Muscle of leg (tissue), 11 donors: Measurements from ENCODE around the gene KIAA1958. TPM values are rescaled to one million over a fixed set of nuclear protein-coding genes. Genes with fewer than 3 reads are reported as not detected.

Experiments used
- DNase-seq: peaks from one replicate; pipeline ENCODE4 v3.0.0; 2013
- H3K27ac ChIP-seq: one replicate; pipeline ENCODE4 v1.5.1; 2013; ENCODE audit warnings: mild to moderate bottlenecking, low read length, control low read depth
- H3K27me3 ChIP-seq: one replicate; pipeline ENCODE4 v1.6.1; 2013; ENCODE audit warnings: low read length; ENCODE audit not compliant: control insufficient read depth, insufficient read depth
- H3K36me3 ChIP-seq: one replicate; pipeline ENCODE4 v1.6.1; 2013; ENCODE audit warnings: low read length; ENCODE audit not compliant: control insufficient read depth, insufficient read depth
- H3K4me1 ChIP-seq: one replicate; pipeline ENCODE4 v1.6.1; 2013; ENCODE audit warnings: low read length; ENCODE audit not compliant: control insufficient read depth, insufficient read depth
- H3K4me3 ChIP-seq: one replicate; pipeline ENCODE4 v1.5.1; 2013; ENCODE audit warnings: low read length, control low read depth
- H3K9me3 ChIP-seq: replicated peaks from 2 replicates; pipeline ENCODE4 v1.6.1; 2013; ENCODE audit warnings: low read depth, low read length; ENCODE audit not compliant: control insufficient read depth
- WGBS: methylation state at CpG from one replicate; pipeline ENCODE4 v1.1.5; 2013; ENCODE audit warnings: missing lambda C conversion rate; ENCODE audit not compliant: insufficient coverage; 5-methylcytosine and 5-hydroxymethylcytosine counted together
- polyA plus RNA-seq, 8 donors: library from polyadenylated mRNA; unstranded; fragments of 120-200 nt; gene quantifications; one replicate each; pipeline versions ENCODE4 v1.2.1 to v1.2.3, GENCODE V29; 2013; ENCODE audit warnings: inconsistent platforms in 1 of 8, low replicate concordance in 1 of 8; ENCODE audit not compliant: insufficient read length in 8 of 8, insufficient read depth in 1 of 8
- total RNA-seq: library from RNA; stranded (reverse); fragments of 120-200 nt; gene quantifications from one replicate; pipeline ENCODE4 v1.2.4, GENCODE V29; 2013

KIAA1958 gene
- total and polyA plus RNA-seq, 9 donors, result 2.1 to 4.9 (median 3.3) TPM

DNA sequence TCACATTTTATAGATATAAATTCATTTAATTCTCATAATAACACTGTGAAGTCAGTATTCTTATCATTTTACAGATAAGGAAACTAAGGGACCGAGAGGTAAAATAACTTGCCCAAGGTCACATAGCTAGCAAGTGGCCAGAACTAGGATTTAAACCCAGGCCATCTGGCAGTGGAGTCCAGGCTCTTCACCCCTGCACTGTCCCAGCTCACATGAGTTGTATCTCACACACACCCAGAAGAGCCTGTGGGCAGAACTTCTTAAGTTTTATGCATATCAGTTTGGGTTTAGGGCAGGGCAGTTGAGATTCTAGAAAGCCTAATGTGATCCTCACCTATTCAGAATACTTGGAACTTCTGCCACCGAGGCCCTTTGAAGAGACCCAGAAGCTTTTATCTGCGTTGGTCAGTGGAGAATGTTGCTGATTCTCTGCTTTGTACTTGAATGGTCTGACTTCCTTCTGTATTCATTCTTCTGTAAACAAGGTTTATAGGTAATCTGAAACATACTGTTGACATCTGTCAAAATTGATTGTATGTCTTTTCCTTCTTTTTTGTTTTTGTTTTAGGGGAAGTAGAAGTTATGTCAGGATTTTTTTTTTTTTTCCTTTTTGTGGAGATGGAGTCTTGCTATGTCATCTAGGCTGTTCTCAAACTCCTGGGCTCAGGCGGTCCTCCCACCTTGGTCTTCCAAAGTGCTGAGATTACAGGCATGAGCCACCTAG is 75.8 kb downstream of the KIAA1958 start:
- Histone ChIP-seq H3K27ac (no peak overlapping the region), H3K27me3 (no peaks in the 10 kb centered on the region), H3K9me3 (peaks cover 5% of the 10 kb centered on the region), H3K4me1 (no peaks in the 10 kb centered on the region), H3K4me3 (no peak overlapping the region), H3K36me3 (no peaks in the 10 kb centered on the region)
- no peak for DNase-seq
- no CpG with 5 or more reads among the region's 4 CpGs for WGBS

GRCh38 chr9:112569186-112569585 is 82.6 kb downstream of the KIAA1958 start:
- Histone ChIP-seq H3K4me3 (no peak overlapping the region), H3K4me1 (peaks cover 2% of the 10 kb centered on the region), H3K27ac (no peak overlapping the region), H3K27me3 (no peaks in the 10 kb centered on the region), H3K9me3 (peaks cover 2% of the 10 kb centered on the region), H3K36me3 (peaks cover 2% of the 10 kb centered on the region)
- 83% methylated on average over 1 of the region's 2 CpGs for WGBS
- DNase-seq, result no peak

GRCh38 chr9:112570671-112571167 is 84.1 kb downstream of the KIAA1958 start:
- Histone ChIP-seq H3K4me3 (no peak overlapping the region), H3K27me3 (no peaks in the 10 kb centered on the region), H3K36me3 (peaks cover 10% of the 10 kb centered on the region), H3K27ac (no peak overlapping the region), H3K9me3 (no peaks in the 10 kb centered on the region), H3K4me1 (peaks cover 2% of the 10 kb centered on the region)
- peak; percentile 48 for DNase-seq
- WGBS, result 61% methylated on average over 5 of the region's 6 CpGs

DNA sequence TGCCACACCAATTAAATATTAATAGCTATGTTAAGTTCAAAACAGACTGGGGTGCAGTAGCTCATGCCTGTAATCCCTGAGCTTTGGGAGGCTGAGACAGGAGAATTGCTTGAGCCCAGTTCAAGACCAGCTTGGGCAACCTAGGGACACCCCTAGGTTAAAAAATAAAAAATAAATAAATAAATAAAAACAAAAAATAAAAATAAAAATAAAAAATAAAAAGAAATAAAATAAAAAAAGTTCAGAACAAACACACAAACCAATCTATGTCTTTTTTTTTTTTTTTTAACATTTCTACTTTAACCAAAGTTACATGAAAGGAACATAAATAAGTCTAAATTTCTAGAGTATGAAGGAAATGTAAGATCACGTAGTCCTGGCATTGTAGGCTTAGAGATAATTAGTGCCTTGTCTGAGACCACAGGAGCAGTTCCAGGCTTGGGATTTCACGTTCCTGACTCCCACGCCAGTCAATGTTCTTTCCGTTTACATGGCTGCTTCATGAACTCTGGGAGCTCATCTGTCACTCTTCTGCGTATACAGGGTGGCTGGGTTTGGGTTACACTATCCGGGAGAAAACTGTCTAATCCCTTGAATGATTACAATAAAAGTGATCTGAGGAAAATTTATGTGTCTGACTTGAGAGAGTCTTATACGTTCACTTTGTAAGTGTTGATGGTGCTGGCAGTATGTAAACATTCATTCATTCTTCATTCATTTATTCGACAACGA is 85.2 kb downstream of the KIAA1958 start:
- H3K27ac ChIP-seq, result no peak overlapping the region
- no peak for DNase-seq
- no peaks in the 10 kb centered on the region for H3K9me3 ChIP-seq
- H3K27me3 ChIP-seq, result no peaks in the 10 kb centered on the region
- WGBS, result 75% methylated on average over 3 of the region's 9 CpGs
- H3K4me1 ChIP-seq, result peaks cover 2% of the 10 kb centered on the region
- peaks cover 10% of the 10 kb centered on the region for H3K36me3 ChIP-seq
- H3K4me3 ChIP-seq, result no peak overlapping the region

DNA sequence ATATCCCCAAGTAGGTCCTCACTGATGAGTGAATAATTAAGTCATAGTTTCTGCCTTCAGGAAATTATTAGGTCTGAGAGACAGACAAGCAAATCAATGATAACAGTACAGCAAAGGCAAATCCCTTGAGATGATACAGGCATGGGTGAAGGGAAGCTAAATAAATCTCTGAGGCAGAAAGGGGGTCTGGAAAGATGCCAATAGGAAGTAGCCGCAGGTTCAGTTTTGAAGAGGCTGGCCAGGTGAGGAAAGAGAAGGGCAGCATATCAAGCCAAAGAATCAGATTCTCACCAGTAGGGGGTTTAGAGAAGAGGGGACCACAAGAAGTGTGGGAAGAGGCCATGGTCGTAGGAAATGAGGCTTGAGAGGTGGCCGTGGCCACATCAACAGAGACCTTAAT is 85.8 kb downstream of the KIAA1958 start:
- DNase-seq, result no peak
- WGBS, result 0% methylated on average over 1 of the region's 3 CpGs
- H3K27me3 ChIP-seq, result no peaks in the 10 kb centered on the region
- H3K9me3 ChIP-seq, result no peaks in the 10 kb centered on the region
- no peak overlapping the region for H3K4me3 ChIP-seq
- no peak overlapping the region for H3K27ac ChIP-seq
- peaks cover 10% of the 10 kb centered on the region for H3K36me3 ChIP-seq
- peaks cover 2% of the 10 kb centered on the region for H3K4me1 ChIP-seq

- H3K9me3 ChIP-seq, result no peaks in the 10 kb centered on the region
- no peaks in the 10 kb centered on the region for H3K27me3 ChIP-seq
- H3K4me1 ChIP-seq, result peaks cover 2% of the 10 kb centered on the region
- H3K4me3 ChIP-seq, result no peak overlapping the region
- 91% methylated on average over 1 of the region's 1 CpG for WGBS
- no peak overlapping the region for H3K27ac ChIP-seq
- DNase-seq, result no peak
- peaks cover 10% of the 10 kb centered on the region for H3K36me3 ChIP-seq
These were observed 87.4 kb downstream of the KIAA1958 start for GRCh38 chr9:112574008-112574407.

DNA sequence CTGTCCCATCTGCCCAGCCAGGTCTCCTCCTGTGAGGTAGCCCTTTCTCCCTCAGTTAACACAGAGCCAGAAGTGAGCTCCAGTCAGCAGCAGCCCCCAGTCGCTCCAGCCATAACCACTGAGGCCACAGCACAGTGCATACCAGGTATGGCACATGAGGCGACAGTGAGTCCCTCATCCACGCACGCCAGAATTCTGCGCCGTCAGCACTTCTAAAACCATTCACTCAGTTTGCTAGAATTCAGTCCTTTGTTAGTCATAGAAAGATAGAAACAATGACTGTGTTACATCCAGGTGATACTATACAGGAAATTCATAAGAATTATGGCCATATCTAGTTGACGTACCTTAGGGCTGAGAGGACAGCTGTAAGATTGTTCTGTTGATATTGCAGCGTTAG is 88.5 kb downstream of the KIAA1958 start:
- H3K27ac ChIP-seq, result no peak overlapping the region
- H3K4me3 ChIP-seq, result no peak overlapping the region
- DNase-seq, result no peak
- no peaks in the 10 kb centered on the region for H3K9me3 ChIP-seq
- peaks cover 2% of the 10 kb centered on the region for H3K4me1 ChIP-seq
- H3K36me3 ChIP-seq, result peaks cover 10% of the 10 kb centered on the region
- H3K27me3 ChIP-seq, result no peaks in the 10 kb centered on the region
- no CpG with 5 or more reads among the region's 8 CpGs for WGBS

DNA sequence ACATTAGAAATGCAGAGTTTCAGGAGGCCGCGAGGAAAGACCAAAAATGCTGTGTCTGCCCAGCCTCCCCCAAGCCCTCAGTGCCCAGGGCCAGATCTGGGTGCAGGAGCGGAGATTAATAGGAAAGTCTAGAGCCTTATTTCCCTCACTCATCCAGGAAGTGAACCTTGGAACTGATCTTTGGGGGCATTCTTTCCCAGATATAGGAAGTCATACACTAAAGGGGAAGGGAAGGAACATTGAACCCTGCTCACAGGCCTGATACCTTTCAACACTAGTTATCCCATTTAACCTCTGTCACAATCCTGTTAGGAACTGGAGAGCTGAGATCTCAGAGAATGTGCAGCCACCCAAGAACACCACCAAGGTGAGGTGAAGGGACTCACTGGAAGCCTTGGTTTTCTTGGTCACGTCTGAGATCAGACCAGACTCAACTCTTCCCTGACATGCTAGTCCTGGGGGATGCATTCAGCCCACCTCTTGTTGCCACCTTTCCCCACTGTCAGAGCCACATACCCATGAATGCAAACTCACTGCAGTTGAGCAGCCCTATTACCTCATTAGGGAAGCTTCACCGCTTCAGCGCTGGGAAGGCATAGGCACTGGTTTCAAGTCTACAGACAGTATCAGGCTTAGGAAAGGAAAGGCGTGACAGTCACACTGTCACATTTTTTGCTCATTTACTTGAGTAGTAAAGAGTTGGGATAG is 95.0 kb downstream of the KIAA1958 start:
- Histone ChIP-seq H3K27me3 (no peaks in the 10 kb centered on the region), H3K9me3 (no peaks in the 10 kb centered on the region), H3K27ac (no peak overlapping the region), H3K36me3 (no peaks in the 10 kb centered on the region), H3K4me3 (no peak overlapping the region), H3K4me1 (no peaks in the 10 kb centered on the region)
- no peak for DNase-seq
- WGBS, result 93% methylated on average over 3 of the region's 7 CpGs

GRCh38 chr9:112582371-112583262 is 96.0 kb downstream of the KIAA1958 start:
- H3K27me3 ChIP-seq, result no peaks in the 10 kb centered on the region
- no peak for DNase-seq
- WGBS, result 92% methylated on average over 2 of the region's 7 CpGs
- no peaks in the 10 kb centered on the region for H3K9me3 ChIP-seq
- H3K36me3 ChIP-seq, result no peaks in the 10 kb centered on the region
- H3K27ac ChIP-seq, result no peak overlapping the region
- H3K4me3 ChIP-seq, result no peak overlapping the region
- H3K4me1 ChIP-seq, result no peaks in the 10 kb centered on the region
